ENCODE data around the gene OPRL1. TPM values are rescaled to one million over a fixed set of nuclear protein-coding genes. Genes with fewer than 3 reads are reported as not detected.

OPRL1 gene
- total RNA-seq, 1 experiment from 2014 or later: 1.5 TPM

- Histone ChIP-seq H3K9me3 (ENCODE audit: insufficient read depth, low read depth) (peaks cover 10% of the 10 kb centered on the region), H3K79me2 (ENCODE audit: low read depth) (no peaks in the 10 kb centered on the region), H3K4me2 (no peak overlapping the region), H3K9me2 (ENCODE audit: insufficient read depth) (no peaks in the 10 kb centered on the region), H3K27me3 (ENCODE audit: insufficient read depth, low read depth) (peaks cover 39% of the 10 kb centered on the region), H4K20me1 (ENCODE audit: insufficient read depth) (no peaks in the 10 kb centered on the region), H3K27ac (no peak overlapping the region), H2AFZ (no peak overlapping the region), H3F3A (ENCODE audit: insufficient read depth, low read depth) (peaks cover 6% of the 10 kb centered on the region; the same call in 1 of the 2 replicates), H3K4me1 (replicated peaks; ENCODE audit: insufficient read depth) (no peaks in the 10 kb centered on the region), H3K36me3 (ENCODE audit: low read depth) (no peaks in the 10 kb centered on the region), H3K4me3 (no peak overlapping the region)
- ChIA-PET POLR2A (ENCODE audit: unreplicated experiment) (no interaction called here), CTCF (no interaction called here)
- BruUV-seq (replicated peaks): no TSS peak
- intact Hi-C loops (cut with micrococcal nuclease; ENCODE audit: unreplicated experiment): no loop called here
- no peak for DNase-seq
- TF ChIP-seq CTCF (conservative IDR thresholded peaks at IDR 0.05) (no peak), EZH2 (IDR thresholded peaks at IDR 0.05; ENCODE audit: low read depth) (no peak)
Measured at GRCh38 chr20:64139199-64140060, 59.5 kb downstream of the OPRL1 start.

- DNase-seq: no peak
- H3K79me2 ChIP-seq (ENCODE audit: low read depth): no peaks in the 10 kb centered on the region
- POLR2A ChIA-PET (ENCODE audit: unreplicated experiment): no interaction called here
- intact Hi-C loops (cut with micrococcal nuclease; ENCODE audit: unreplicated experiment): no loop called here
- H3K9me2 ChIP-seq (ENCODE audit: insufficient read depth): no peaks in the 10 kb centered on the region
- peaks cover 16% of the 10 kb centered on the region for H3K9me3 ChIP-seq (ENCODE audit: insufficient read depth, low read depth)
- TF ChIP-seq EZH2 (IDR thresholded peaks at IDR 0.05; ENCODE audit: low read depth) (no peak), CTCF (conservative IDR thresholded peaks at IDR 0.05) (no peak)
- peaks cover 6% of the 10 kb centered on the region; the same call in 1 of the 2 replicates for H3F3A ChIP-seq (ENCODE audit: insufficient read depth, low read depth)
- peaks cover 39% of the 10 kb centered on the region for H3K27me3 ChIP-seq (ENCODE audit: insufficient read depth, low read depth)
- no peaks in the 10 kb centered on the region for H3K36me3 ChIP-seq (ENCODE audit: low read depth)
- H3K27ac ChIP-seq: no peak overlapping the region
- no peaks in the 10 kb centered on the region for H4K20me1 ChIP-seq (ENCODE audit: insufficient read depth)
- no TSS peak for BruUV-seq (replicated peaks)
- CTCF ChIA-PET: no interaction called here
- H2AFZ ChIP-seq: no peak overlapping the region
- no peak overlapping the region for H3K4me2 ChIP-seq
- H3K4me1 ChIP-seq (replicated peaks; ENCODE audit: insufficient read depth): no peaks in the 10 kb centered on the region
- H3K4me3 ChIP-seq: no peak overlapping the region
Measured at GRCh38 chr20:64140061-64140931, 60.4 kb downstream of the OPRL1 start.

- H3K9me3 ChIP-seq (ENCODE audit: insufficient read depth, low read depth): peaks cover 21% of the 10 kb centered on the region
- H3K4me1 ChIP-seq (replicated peaks; ENCODE audit: insufficient read depth): no peaks in the 10 kb centered on the region
- no peak overlapping the region for H3K4me3 ChIP-seq
- H3K36me3 ChIP-seq (ENCODE audit: low read depth): no peaks in the 10 kb centered on the region
- no peak overlapping the region for H3K4me2 ChIP-seq
- no TSS peak for BruUV-seq (replicated peaks)
- intact Hi-C loops (cut with micrococcal nuclease; ENCODE audit: unreplicated experiment): no loop called here
- peaks cover 43% of the 10 kb centered on the region for H3K27me3 ChIP-seq (ENCODE audit: insufficient read depth, low read depth)
- no peak for DNase-seq
- no peak overlapping the region for H3K27ac ChIP-seq
- peaks cover 6% of the 10 kb centered on the region; the same call in 1 of the 2 replicates for H3F3A ChIP-seq (ENCODE audit: insufficient read depth, low read depth)
- POLR2A ChIA-PET (ENCODE audit: unreplicated experiment): no interaction called here
- no peak overlapping the region for H2AFZ ChIP-seq
- H4K20me1 ChIP-seq (ENCODE audit: insufficient read depth): no peaks in the 10 kb centered on the region
- H3K9me2 ChIP-seq (ENCODE audit: insufficient read depth): no peaks in the 10 kb centered on the region
- H3K79me2 ChIP-seq (ENCODE audit: low read depth): no peaks in the 10 kb centered on the region
- CTCF ChIA-PET: no interaction called here
- no peak for TF ChIP-seq CTCF (conservative IDR thresholded peaks at IDR 0.05)
- no peak for TF ChIP-seq EZH2 (IDR thresholded peaks at IDR 0.05; ENCODE audit: low read depth)
Measured at GRCh38 chr20:64140956-64141355, 61.1 kb downstream of the OPRL1 start.

Data from PC-9 (cell line).